C4-2B (cell line): ENCODE data around the gene MAP7D3.

Experiments used
- H3K27ac ChIP-seq: fragments of 450-650 bp; 2 replicates; pipeline ENCODE4 v1.5.1; 2017
- ZFX ChIP-seq: fragments of 450-650 bp; IDR thresholded peaks from 2 replicates; pipeline ENCODE4 v1.6.1; 2017
- TF ChIP-seq, protein P1 (sequence below): fragments of 450-650 bp; conservative IDR thresholded peaks from 2 replicates; pipeline ENCODE4 v1.5.1; 2017; ENCODE audit warnings: mild to moderate bottlenecking

Gene MAP7D3

DNA sequence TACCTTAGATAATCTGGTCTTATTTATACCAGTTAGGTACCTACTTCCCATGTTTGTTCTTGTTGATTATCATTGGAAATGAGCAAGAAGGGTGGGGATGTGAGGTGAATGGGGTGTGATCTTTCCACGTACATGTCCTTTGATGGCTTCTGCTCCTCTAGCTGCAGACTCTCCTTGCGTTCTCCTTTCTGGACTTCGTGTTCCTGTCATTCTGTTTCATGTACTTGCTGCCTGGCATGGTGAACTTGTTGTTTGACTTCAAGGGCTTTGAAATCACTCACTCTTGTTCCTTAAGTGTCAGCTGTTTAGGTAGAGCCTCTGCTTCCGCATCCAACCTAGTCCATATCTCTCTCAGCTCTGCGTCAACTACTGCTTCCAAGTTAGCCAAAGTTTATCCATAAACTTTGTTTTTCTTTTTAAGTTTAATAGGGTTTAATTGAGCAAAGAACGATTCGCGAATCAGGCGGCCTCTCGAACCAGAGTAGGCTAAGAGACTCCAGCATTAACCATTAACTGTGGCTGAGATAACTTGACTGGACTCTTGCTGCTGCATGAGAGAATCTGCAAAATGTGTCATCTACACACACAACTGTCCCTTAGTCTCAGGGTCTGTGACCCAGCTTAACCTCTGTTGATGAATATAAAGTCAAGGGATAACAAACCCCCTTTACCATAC, 61.0 kb downstream of the MAP7D3 start:
- TF ChIP-seq, protein P1, sequence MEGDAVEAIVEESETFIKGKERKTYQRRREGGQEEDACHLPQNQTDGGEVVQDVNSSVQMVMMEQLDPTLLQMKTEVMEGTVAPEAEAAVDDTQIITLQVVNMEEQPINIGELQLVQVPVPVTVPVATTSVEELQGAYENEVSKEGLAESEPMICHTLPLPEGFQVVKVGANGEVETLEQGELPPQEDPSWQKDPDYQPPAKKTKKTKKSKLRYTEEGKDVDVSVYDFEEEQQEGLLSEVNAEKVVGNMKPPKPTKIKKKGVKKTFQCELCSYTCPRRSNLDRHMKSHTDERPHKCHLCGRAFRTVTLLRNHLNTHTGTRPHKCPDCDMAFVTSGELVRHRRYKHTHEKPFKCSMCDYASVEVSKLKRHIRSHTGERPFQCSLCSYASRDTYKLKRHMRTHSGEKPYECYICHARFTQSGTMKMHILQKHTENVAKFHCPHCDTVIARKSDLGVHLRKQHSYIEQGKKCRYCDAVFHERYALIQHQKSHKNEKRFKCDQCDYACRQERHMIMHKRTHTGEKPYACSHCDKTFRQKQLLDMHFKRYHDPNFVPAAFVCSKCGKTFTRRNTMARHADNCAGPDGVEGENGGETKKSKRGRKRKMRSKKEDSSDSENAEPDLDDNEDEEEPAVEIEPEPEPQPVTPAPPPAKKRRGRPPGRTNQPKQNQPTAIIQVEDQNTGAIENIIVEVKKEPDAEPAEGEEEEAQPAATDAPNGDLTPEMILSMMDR, result no peak
- TF ChIP-seq ZFX, result no peak
- H3K27ac ChIP-seq, result no peak overlapping the region

GRCh38 chrX:136189222-136189621, 62.0 kb downstream of the MAP7D3 start:
- H3K27ac ChIP-seq, result no peak overlapping the region
- TF ChIP-seq, protein P1, result no peak
- TF ChIP-seq ZFX, result no peak

GRCh38 chrX:136186023-136186413, 65.2 kb downstream of the MAP7D3 start:
- no peak for TF ChIP-seq ZFX
- TF ChIP-seq, protein P1, result no peak
- H3K27ac ChIP-seq, result no peak overlapping the region

GRCh38 chrX:136185401-136186022, 65.7 kb downstream of the MAP7D3 start:
- no peak overlapping the region for H3K27ac ChIP-seq
- no peak for TF ChIP-seq ZFX
- TF ChIP-seq, protein P1, result no peak

DNA sequence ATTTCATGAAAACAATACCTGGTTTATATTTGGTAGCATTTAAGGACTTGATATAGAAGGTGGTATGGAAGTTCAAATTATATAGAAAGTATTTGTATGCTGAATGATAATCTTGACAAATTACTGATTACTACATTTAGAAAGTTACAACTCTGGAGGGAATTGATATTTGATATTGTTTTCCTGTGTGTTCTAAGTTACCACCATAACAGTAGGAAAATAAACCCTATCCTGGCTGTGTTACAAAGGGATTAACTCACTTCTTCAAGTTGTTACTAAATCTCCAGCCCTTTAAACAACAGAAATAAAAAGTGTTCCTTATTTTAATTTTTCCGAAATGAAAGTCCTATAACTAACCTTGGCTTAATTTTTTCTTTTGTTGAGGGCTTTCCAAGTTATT, 67.3 kb downstream of the MAP7D3 start:
- TF ChIP-seq, protein P1, result no peak
- TF ChIP-seq ZFX, result no peak
- H3K27ac ChIP-seq, result no peak overlapping the region

GRCh38 chrX:136183172-136183571, 68.0 kb downstream of the MAP7D3 start:
- no peak for TF ChIP-seq ZFX
- TF ChIP-seq, protein P1, result no peak
- no peak overlapping the region for H3K27ac ChIP-seq

GRCh38 chrX:136182414-136182813, 68.8 kb downstream of the MAP7D3 start:
- no peak for TF ChIP-seq ZFX
- TF ChIP-seq, protein P1, result no peak
- H3K27ac ChIP-seq, result no peak overlapping the region
